ENCODE measurements around the gene SEMA4G.

Gene SEMA4G

GRCh38 chr10:100978901-100979195 is 9.5 kb downstream of the SEMA4G start:
- no peak for DNase-seq (ENCODE audit: low spot score)
- TF ChIP-seq CTCF (IDR thresholded peaks at IDR 0.05; ENCODE audit: extremely low read depth, missing control alignments) = no peak

GRCh38 chr10:100979791-100980272 is 10.5 kb downstream of the SEMA4G start:
- DNase-seq (ENCODE audit: low spot score) = no peak
- no peak for TF ChIP-seq CTCF (IDR thresholded peaks at IDR 0.05; ENCODE audit: extremely low read depth, missing control alignments)

- TF ChIP-seq CTCF (IDR thresholded peaks at IDR 0.05; ENCODE audit: extremely low read depth, missing control alignments) = no peak
- no peak for DNase-seq (ENCODE audit: low spot score)
Measured at GRCh38 chr10:100980311-100980710, 11.0 kb downstream of the SEMA4G start.

GRCh38 chr10:100980711-100981110 is 11.4 kb downstream of the SEMA4G start:
- no peak for TF ChIP-seq CTCF (IDR thresholded peaks at IDR 0.05; ENCODE audit: extremely low read depth, missing control alignments)
- no peak for DNase-seq (ENCODE audit: low spot score)

GRCh38 chr10:100981178-100981772 is 12.0 kb downstream of the SEMA4G start:
- DNase-seq (ENCODE audit: low spot score) = no peak

GRCh38 chr10:100982916-100983830 is 13.9 kb downstream of the SEMA4G start:
- DNase-seq (ENCODE audit: low spot score) = no peak

More at GRCh38 chr10:100981178-100981772, 12.0 kb downstream of the SEMA4G start:
- no peak for TF ChIP-seq CTCF (IDR thresholded peaks at IDR 0.05; ENCODE audit: extremely low read depth, missing control alignments)

More at GRCh38 chr10:100982916-100983830, 13.9 kb downstream of the SEMA4G start:
- no peak for TF ChIP-seq CTCF (IDR thresholded peaks at IDR 0.05; ENCODE audit: extremely low read depth, missing control alignments)
